Esophagus muscularis mucosa (tissue), 3 donors: ENCODE measurements around the gene KRT20.

Source experiments
- POLR2AphosphoS5 ChIP-seq, 2 donors: sonication (generic); formaldehyde crosslinking; IDR thresholded peaks; one replicate each; pipeline ENCODE4 v1.6.1; 2017; ENCODE audit warnings: antibody characterized with exemption in 2 of 2
- TF ChIP-seq, protein P1 (sequence below), 3 experiments: fragments of 200-600 bp in 2 of 3; fragments of 450-650 bp in 1 of 3; sonication (generic) in 2 of 3; IDR thresholded peaks; one replicate each; pipeline ENCODE4 v1.5.1; 2017 to 2019; ENCODE audit warnings: antibody characterized with exemption in 3 of 3, mild to moderate bottlenecking in 2 of 3, moderate library complexity in 1 of 3

DNA sequence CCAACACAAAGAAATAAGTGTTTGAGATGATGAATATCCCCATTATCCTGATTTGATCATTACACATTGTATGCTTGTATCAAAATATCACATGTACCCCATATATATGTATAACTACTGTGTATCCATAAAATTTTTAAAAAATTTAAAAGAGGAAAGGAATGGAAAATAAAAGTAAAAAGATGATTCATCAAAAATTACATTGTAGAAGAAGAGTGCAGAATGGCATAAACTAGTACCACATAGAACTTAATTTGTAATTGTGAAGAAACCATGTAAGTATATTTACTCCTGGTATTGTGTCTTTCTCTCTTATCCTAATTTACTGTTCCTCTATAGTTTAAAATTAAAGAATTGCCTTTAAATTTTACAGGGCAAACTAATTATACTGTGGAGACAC is 51.2 kb downstream of the KRT20 start:
- TF ChIP-seq POLR2AphosphoS5 (IDR thresholded peaks at IDR 0.05), result no peak
- TF ChIP-seq, protein P1, sequence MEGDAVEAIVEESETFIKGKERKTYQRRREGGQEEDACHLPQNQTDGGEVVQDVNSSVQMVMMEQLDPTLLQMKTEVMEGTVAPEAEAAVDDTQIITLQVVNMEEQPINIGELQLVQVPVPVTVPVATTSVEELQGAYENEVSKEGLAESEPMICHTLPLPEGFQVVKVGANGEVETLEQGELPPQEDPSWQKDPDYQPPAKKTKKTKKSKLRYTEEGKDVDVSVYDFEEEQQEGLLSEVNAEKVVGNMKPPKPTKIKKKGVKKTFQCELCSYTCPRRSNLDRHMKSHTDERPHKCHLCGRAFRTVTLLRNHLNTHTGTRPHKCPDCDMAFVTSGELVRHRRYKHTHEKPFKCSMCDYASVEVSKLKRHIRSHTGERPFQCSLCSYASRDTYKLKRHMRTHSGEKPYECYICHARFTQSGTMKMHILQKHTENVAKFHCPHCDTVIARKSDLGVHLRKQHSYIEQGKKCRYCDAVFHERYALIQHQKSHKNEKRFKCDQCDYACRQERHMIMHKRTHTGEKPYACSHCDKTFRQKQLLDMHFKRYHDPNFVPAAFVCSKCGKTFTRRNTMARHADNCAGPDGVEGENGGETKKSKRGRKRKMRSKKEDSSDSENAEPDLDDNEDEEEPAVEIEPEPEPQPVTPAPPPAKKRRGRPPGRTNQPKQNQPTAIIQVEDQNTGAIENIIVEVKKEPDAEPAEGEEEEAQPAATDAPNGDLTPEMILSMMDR (IDR thresholded peaks at IDR 0.05), result no peak
